ENCODE data around the gene GIT1. TPM values are rescaled to one million over a fixed set of nuclear protein-coding genes. Genes with fewer than 3 reads are reported as not detected.
A peak's percentile ranks its signal among the peaks of the same experiment; 100 is the strongest.

Gene GIT1
- total and polyA plus RNA-seq, 2 experiments from 2014 or later: 15.9 to 60.9 TPM

GRCh38 chr17:29595107-29595942 lies 5.9 kb upstream of the GIT1 start:
- no peak for DNase-seq (ENCODE audit: low spot score)
- no peaks in the 10 kb centered on the region for H3K9me2 ChIP-seq (ENCODE audit: insufficient read depth)
- peak overlapping the region; percentile 77; the same call in 2 of the 3 replicates for H3K4me3 Mint-ChIP-seq
- H2AFZ ChIP-seq: no peak overlapping the region
- H3K36me3 ChIP-seq (ENCODE audit: insufficient read depth): no peaks in the 10 kb centered on the region
- no peak overlapping the region for H3K27ac Mint-ChIP-seq
- H3K36me3 Mint-ChIP-seq (ENCODE audit: low read depth): no peaks in the 10 kb centered on the region
- no peak overlapping the region for H3K4me3 ChIP-seq
- H3K4me1 ChIP-seq (ENCODE audit: insufficient read depth): peaks cover 51% of the 10 kb centered on the region
- no peaks in the 10 kb centered on the region for H3K9me3 Mint-ChIP-seq
- peaks cover 8% of the 10 kb centered on the region; the same call in 1 of the 2 replicates for H4K20me1 ChIP-seq (replicated peaks; ENCODE audit: insufficient read depth)
- peaks cover 49% of the 10 kb centered on the region for H3K4me1 Mint-ChIP-seq
- peaks cover 22% of the 10 kb centered on the region for H3K79me2 ChIP-seq (replicated peaks; ENCODE audit: insufficient read depth)
- no peak overlapping the region for H3K27ac ChIP-seq (ENCODE audit: low read depth)
- ATAC-seq: no peak
- peaks cover 20% of the 10 kb centered on the region for H3F3A ChIP-seq (replicated peaks; ENCODE audit: low read depth)
- H3K27me3 ChIP-seq (ENCODE audit: insufficient read depth): peaks cover 5% of the 10 kb centered on the region
- peak overlapping the region; percentile 90; the same call in 1 of the 2 replicates for H3K4me2 ChIP-seq
- TF ChIP-seq ZNF114 (CRISPR knock-in tag; IDR thresholded peaks at IDR 0.05) (no peak), EZH2phosphoT487 (IDR thresholded peaks at IDR 0.05; ENCODE audit: unreplicated experiment) (no peak), STAT1 (IDR thresholded peaks at IDR 0.05; ENCODE audit: unreplicated experiment) (no peak), CREB1 (CRISPR knock-in tag; IDR thresholded peaks at IDR 0.05; ENCODE audit: low read depth) (no peak), EZH2 (IDR thresholded peaks at IDR 0.05; ENCODE audit: low read depth, unreplicated experiment) (no peak), CTCF (conservative IDR thresholded peaks at IDR 0.05; ENCODE audit: low read depth in 2 of 2) (no peak)
- H3K27me3 Mint-ChIP-seq (ENCODE audit: insufficient read depth, low read depth, poor library complexity): peaks cover 31% of the 10 kb centered on the region

- no peaks in the 10 kb centered on the region for H3K36me3 ChIP-seq (ENCODE audit: insufficient read depth)
- H3K27ac ChIP-seq (ENCODE audit: low read depth): no peak overlapping the region
- no peaks in the 10 kb centered on the region for H3K9me2 ChIP-seq (ENCODE audit: insufficient read depth)
- no peaks in the 10 kb centered on the region for H3K9me3 Mint-ChIP-seq
- H3K27me3 Mint-ChIP-seq (ENCODE audit: insufficient read depth, low read depth, poor library complexity): peaks cover 31% of the 10 kb centered on the region
- ATAC-seq: no peak
- H3K27me3 ChIP-seq (ENCODE audit: insufficient read depth): peaks cover 12% of the 10 kb centered on the region
- peaks cover 20% of the 10 kb centered on the region for H3F3A ChIP-seq (replicated peaks; ENCODE audit: low read depth)
- H3K79me2 ChIP-seq (replicated peaks; ENCODE audit: insufficient read depth): peaks cover 15% of the 10 kb centered on the region
- H3K27ac Mint-ChIP-seq: no peak overlapping the region
- H3K4me2 ChIP-seq: peak overlapping the region; percentile 90
- H3K36me3 Mint-ChIP-seq (ENCODE audit: low read depth): no peaks in the 10 kb centered on the region
- H3K4me1 Mint-ChIP-seq: peaks cover 54% of the 10 kb centered on the region
- peak overlapping the region; percentile 77 for H3K4me3 Mint-ChIP-seq
- H3K4me3 ChIP-seq: peak overlapping the region; percentile 86
- 0 out of 4 replicates have a peak, but pooled peaks of 1 of the 2 experiments have one; percentile 1 for TF ChIP-seq CTCF (conservative IDR thresholded peaks at IDR 0.05; ENCODE audit: low read depth in 2 of 2)
- TF ChIP-seq NANOG (IDR thresholded peaks at IDR 0.05; ENCODE audit: borderline replicate concordance): no peak
- no peak for DNase-seq (ENCODE audit: low spot score)
- H3K4me1 ChIP-seq (ENCODE audit: insufficient read depth): peaks cover 55% of the 10 kb centered on the region
- H2AFZ ChIP-seq: no peak overlapping the region
- H4K20me1 ChIP-seq (replicated peaks; ENCODE audit: insufficient read depth): peaks cover 8% of the 10 kb centered on the region; the same call in 1 of the 2 replicates
Observed at GRCh38 chr17:29594519-29595090, 5.2 kb upstream of the GIT1 start.

Measured in GM23338 (cell line).